ENCODE measurements around the gene ZRANB2. TPM values are rescaled to one million over a fixed set of nuclear protein-coding genes. Genes with fewer than 3 reads are reported as not detected.

ZRANB2 gene
- total and polyA plus RNA-seq, 2 donors (not counting 1 experiment from before 2014, with no cell fraction given), result 46.9 to 160 TPM

DNA sequence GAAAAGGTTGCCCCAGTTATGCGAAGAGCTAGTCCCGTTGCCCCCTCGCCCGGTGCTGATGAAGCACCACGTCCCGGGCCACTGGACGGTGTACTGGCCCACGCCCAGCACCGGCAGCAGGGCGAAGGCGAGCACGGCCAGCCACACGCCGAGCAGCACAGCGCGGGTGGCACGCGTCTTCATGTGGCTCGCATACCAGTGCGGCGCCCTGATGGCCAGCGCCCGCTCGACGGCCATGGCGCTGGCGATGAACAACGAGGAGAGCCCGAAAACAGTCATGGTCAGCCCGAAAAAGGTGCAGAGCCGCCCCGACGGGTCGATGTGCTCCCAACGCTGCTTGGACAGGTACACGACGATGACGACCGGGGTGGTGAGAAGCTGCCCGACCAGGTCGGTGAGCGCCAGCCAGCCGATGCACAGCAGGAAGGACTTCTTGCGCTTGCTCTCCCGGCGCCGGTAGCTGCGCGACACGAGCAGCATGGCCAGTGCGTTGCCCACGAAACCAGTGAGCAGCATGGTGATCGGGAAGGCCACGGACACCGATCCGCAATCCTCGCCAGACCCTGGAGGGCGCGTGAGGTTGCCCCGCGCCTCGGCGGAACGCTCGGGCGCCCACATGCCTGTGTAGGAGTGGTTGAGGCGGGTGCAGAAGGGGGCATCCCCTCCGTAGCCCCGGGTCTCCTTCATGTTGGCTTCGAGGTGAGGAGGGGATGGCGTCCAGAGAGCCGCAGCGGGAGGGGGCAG, 33.8 kb downstream of the ZRANB2 start:
- Histone ChIP-seq H2AFZ (ENCODE audit: insufficient read depth, low read depth, low read length, poor library complexity, severe bottlenecking) (peak overlapping the region; percentile 81), H3K9me3 (ENCODE audit: control extremely low read depth in 1 of 3, control insufficient read depth in 2 of 3, insufficient read depth in 1 of 3, low read length in 2 of 3) (peaks cover 0 to 11% (median 0%) of the 10 kb centered on the region in 3 donors), H3K27ac (ENCODE audit: low read length in 2 of 2) (no peak overlapping the region), H3K9ac (ENCODE audit: low read length) (peak overlapping the region; percentile 62), H3K4me2 (replicated peaks; ENCODE audit: low read depth, low read length, poor library complexity, severe bottlenecking) (peak overlapping the region; percentile 91), H4K20me1 (ENCODE audit: control insufficient read depth, insufficient read depth, low read length, poor library complexity, severe bottlenecking) (no peaks in the 10 kb centered on the region), H3K27me3 (replicated peaks in 1 of 4; ENCODE audit: control extremely low read depth in 1 of 4, control insufficient read depth in 3 of 4, insufficient read depth in 4 of 4, low read length in 3 of 4) (peaks cover 0 to 35% (median 31%) of the 10 kb centered on the region in 4 experiments), H3K4me1 (ENCODE audit: control insufficient read depth in 2 of 2, insufficient read depth in 2 of 2, low read length in 2 of 2) (peaks cover 17 to 21% of the 10 kb centered on the region in 2 donors), H3K79me2 (ENCODE audit: control insufficient read depth, insufficient read depth, low read length) (no peaks in the 10 kb centered on the region), H3K36me3 (replicated peaks in 1 of 2; ENCODE audit: control extremely low read depth in 1 of 2, control insufficient read depth in 1 of 2, extremely low read depth in 1 of 2, insufficient read depth in 2 of 2, low read length in 1 of 2) (no peaks in the 10 kb centered on the region), H3K4me3 (ENCODE audit: control extremely low read depth in 1 of 5, extremely low read depth in 1 of 5, insufficient read depth in 1 of 5, low read depth in 2 of 5, low read length in 4 of 5) (peak overlapping the region in 4 of 5 experiments; percentile 29 to 64 (median 48))
- POLR2A ChIA-PET, result interaction anchor here (0.5 kb wide), 1 partner anchor 20 kb away, joined by 5 read pairs; no protein-coding TSS in a partner anchor
- CTCF ChIA-PET, result no interaction called here
- Mint-ChIP-seq H3K27ac (no peak overlapping the region), H3K4me1 (peaks cover 17% of the 10 kb centered on the region), H3K4me3 (peak overlapping the region; percentile 86), H3K27me3 (peaks cover 51% of the 10 kb centered on the region), H3K9me3 (ENCODE audit: insufficient read depth) (no peaks in the 10 kb centered on the region)
- DNase-seq, result peak; percentile 51
- WGBS (ENCODE audit: insufficient coverage), result 8% methylated on average over 73 of the region's 73 CpGs
- intact Hi-C loops (cut with micrococcal nuclease), result loop anchor here (5.0 kb wide), 1 partner anchor 35 kb away; the partner anchor contains the start of gene ZRANB2
- TF ChIP-seq, protein P1, sequence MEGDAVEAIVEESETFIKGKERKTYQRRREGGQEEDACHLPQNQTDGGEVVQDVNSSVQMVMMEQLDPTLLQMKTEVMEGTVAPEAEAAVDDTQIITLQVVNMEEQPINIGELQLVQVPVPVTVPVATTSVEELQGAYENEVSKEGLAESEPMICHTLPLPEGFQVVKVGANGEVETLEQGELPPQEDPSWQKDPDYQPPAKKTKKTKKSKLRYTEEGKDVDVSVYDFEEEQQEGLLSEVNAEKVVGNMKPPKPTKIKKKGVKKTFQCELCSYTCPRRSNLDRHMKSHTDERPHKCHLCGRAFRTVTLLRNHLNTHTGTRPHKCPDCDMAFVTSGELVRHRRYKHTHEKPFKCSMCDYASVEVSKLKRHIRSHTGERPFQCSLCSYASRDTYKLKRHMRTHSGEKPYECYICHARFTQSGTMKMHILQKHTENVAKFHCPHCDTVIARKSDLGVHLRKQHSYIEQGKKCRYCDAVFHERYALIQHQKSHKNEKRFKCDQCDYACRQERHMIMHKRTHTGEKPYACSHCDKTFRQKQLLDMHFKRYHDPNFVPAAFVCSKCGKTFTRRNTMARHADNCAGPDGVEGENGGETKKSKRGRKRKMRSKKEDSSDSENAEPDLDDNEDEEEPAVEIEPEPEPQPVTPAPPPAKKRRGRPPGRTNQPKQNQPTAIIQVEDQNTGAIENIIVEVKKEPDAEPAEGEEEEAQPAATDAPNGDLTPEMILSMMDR (IDR thresholded peaks at IDR 0.05), result no peak
- peak; percentile 35 for TF ChIP-seq EZH2 (IDR thresholded peaks at IDR 0.05; ENCODE audit: borderline replicate concordance, insufficient read depth, low read depth, low read length, poor library complexity, severe bottlenecking)
- peak; percentile 40 for ATAC-seq (ENCODE audit: low read depth)

DNA sequence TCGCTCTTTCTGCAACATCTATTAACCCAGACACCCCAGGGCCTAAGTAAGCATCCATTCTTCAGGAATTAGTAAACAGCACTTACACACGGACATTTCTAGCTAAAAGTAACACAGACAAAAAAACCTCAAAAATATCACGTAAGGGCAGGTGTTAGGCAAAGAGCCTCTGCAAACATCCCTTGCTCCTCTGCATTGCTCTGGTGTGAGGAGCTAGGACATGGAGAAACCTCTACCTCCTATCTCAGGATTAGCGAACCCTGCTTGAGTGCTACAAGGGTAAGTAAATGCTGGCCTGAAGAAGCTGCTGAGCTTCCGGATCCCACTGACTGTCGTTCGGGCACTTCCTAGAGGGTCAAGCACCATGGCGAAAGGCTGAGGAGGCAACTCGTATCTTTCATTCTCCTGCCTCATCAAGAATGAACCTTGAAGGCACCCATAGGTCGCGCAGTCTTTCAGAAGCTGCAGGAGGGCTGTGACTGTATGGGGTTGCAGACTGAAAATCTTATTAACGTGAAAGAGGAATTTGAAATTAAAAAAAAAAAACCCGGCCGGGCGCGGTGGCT, 35.3 kb downstream of the ZRANB2 start:
- Histone ChIP-seq H3K9me3 (ENCODE audit: control extremely low read depth in 1 of 3, control insufficient read depth in 2 of 3, insufficient read depth in 1 of 3, low read length in 2 of 3) (peaks cover 0 to 11% (median 0%) of the 10 kb centered on the region in 3 donors), H3K36me3 (replicated peaks in 1 of 2; ENCODE audit: control extremely low read depth in 1 of 2, control insufficient read depth in 1 of 2, extremely low read depth in 1 of 2, insufficient read depth in 2 of 2, low read length in 1 of 2) (no peaks in the 10 kb centered on the region), H3K9ac (ENCODE audit: low read length) (no peak overlapping the region), H3K27me3 (replicated peaks in 1 of 4; ENCODE audit: control extremely low read depth in 1 of 4, control insufficient read depth in 3 of 4, insufficient read depth in 4 of 4, low read length in 3 of 4) (peaks cover 0 to 35% (median 32%) of the 10 kb centered on the region in 4 experiments), H3K4me1 (ENCODE audit: control insufficient read depth in 2 of 2, insufficient read depth in 2 of 2, low read length in 2 of 2) (peaks cover 17 to 21% of the 10 kb centered on the region in 2 donors), H3K4me3 (ENCODE audit: control extremely low read depth in 1 of 5, extremely low read depth in 1 of 5, insufficient read depth in 1 of 5, low read depth in 2 of 5, low read length in 4 of 5) (no peak overlapping the region), H3K79me2 (ENCODE audit: control insufficient read depth, insufficient read depth, low read length) (no peaks in the 10 kb centered on the region), H4K20me1 (ENCODE audit: control insufficient read depth, insufficient read depth, low read length, poor library complexity, severe bottlenecking) (no peaks in the 10 kb centered on the region), H3K27ac (ENCODE audit: low read length in 2 of 2) (no peak overlapping the region), H2AFZ (ENCODE audit: insufficient read depth, low read depth, low read length, poor library complexity, severe bottlenecking) (no peak overlapping the region), H3K4me2 (replicated peaks; ENCODE audit: low read depth, low read length, poor library complexity, severe bottlenecking) (no peak overlapping the region)
- ChIA-PET CTCF (no interaction called here), POLR2A (no interaction called here)
- H3K4me1 Mint-ChIP-seq, result peaks cover 17% of the 10 kb centered on the region
- H3K4me3 Mint-ChIP-seq, result peak overlapping the region; percentile 32
- TF ChIP-seq, protein P1 (IDR thresholded peaks at IDR 0.05), result no peak
- no peak for TF ChIP-seq EZH2 (IDR thresholded peaks at IDR 0.05; ENCODE audit: borderline replicate concordance, insufficient read depth, low read depth, low read length, poor library complexity, severe bottlenecking)
- H3K27me3 Mint-ChIP-seq, result peaks cover 61% of the 10 kb centered on the region
- WGBS (ENCODE audit: insufficient coverage), result 79% methylated on average over 6 of the region's 16 CpGs
- ATAC-seq (ENCODE audit: low read depth) (no peak), DNase-seq (no peak)
- H3K9me3 Mint-ChIP-seq (ENCODE audit: insufficient read depth), result no peaks in the 10 kb centered on the region
- no peak overlapping the region for H3K27ac Mint-ChIP-seq
- intact Hi-C loops (cut with micrococcal nuclease), result loop anchor here (5.0 kb wide), 1 partner anchor 37 kb away; the partner anchor contains the start of gene ZRANB2

Measured in B cell (primary cell).